ENCODE measurements around the gene CFAP74. TPM values are rescaled to one million over a fixed set of nuclear protein-coding genes. Genes with fewer than 3 reads are reported as not detected.

CFAP74 gene
- total RNA-seq, 4 donors from 2014 or later = 0.35 to 1.1 (median 0.83) TPM; not detected in 1

DNA sequence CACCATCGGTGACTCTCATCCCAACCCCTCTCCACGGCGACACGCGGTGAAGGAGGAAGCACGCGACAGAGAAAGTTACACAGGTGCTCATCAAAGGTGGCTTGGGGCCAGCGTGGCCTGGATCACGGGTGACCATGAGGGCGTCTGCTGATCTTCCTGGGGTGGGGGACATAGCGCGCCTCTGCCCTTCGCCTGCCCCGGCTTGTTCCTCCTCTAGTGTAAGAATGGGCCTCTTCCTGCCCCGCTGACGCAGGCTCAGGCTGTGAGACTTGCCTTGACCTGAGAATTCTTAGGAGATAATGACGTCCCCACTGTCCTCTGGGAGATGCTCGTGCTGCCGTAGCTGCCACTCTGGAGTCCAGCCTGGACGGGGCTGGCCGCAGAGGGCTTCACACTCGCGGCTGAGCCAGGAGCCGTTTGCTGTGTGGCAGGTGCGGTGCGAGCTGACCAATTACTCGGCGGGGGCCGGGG is 45.5 kb downstream of the CFAP74 start:
- Histone ChIP-seq H3K4me3 (no peak overlapping the region), H3K27me3 (no peaks in the 10 kb centered on the region), H3K4me1 (peaks cover 0 to 7% (median 0%) of the 10 kb centered on the region in 4 donors), H3K9me3 (no peaks in the 10 kb centered on the region), H3K36me3 (no peaks in the 10 kb centered on the region), H3K27ac (no peak overlapping the region)
- DNase-seq = no peak
- TF ChIP-seq POLR2A (IDR thresholded peaks at IDR 0.05) = no peak
- no peak for TF ChIP-seq CTCF (IDR thresholded peaks at IDR 0.05)

GRCh38 chr1:1957533-1957961 is 46.0 kb downstream of the CFAP74 start:
- no peak for DNase-seq
- Histone ChIP-seq H3K27me3 (no peaks in the 10 kb centered on the region), H3K9me3 (no peaks in the 10 kb centered on the region), H3K36me3 (no peaks in the 10 kb centered on the region), H3K27ac (no peak overlapping the region), H3K4me3 (no peak overlapping the region), H3K4me1 (peaks cover 0 to 7% (median 0%) of the 10 kb centered on the region in 4 donors)
- TF ChIP-seq POLR2A (IDR thresholded peaks at IDR 0.05) (no peak), CTCF (IDR thresholded peaks at IDR 0.05) (no peak)

DNA sequence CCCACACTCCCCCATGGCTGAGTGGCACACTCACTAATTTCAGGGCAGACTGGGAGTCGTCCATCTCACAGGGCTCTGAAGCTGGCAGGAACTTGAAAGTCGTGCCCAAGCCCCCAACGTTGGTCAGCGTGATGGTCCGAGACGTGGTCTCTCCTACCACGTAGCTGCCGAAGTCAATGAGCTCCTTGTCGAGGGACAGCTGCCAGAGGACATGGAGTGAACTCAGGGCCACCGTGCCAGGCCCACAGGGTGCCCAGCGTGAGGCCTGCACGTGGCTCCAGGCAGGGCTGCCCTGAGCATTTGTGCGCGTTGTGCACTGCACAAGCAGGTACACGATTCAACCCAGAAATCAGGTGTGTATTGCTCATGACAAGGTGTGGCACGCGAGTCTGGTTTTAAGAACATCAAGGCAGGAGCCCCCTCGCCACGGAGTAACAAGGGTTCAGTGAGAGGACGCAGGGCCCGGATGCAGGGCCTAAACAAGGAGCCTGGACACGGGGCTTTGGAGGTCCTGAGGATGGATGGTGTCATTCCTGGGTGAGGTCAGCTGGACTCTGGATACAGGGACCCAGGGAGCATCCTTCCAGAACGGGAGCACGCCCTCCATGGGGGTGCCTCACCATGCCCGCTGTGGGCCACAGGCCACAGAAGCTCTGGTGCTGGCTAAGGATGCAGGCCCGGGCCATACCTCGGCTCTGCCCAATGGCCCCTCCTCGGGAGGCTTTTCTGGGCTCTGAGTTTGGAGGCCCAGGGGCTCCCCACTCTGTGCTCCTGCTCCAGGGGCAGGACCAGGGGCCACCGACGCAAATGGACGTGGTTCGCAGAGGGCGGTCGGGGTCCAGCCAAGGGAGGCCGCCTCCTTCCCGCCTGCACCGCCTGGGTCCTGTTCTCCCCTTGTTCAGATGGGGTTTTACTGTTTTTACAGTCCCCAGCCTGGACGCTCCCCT is 46.7 kb downstream of the CFAP74 start:
- no peak overlapping the region for H3K4me3 ChIP-seq
- no peaks in the 10 kb centered on the region for H3K9me3 ChIP-seq
- H3K27ac ChIP-seq = no peak overlapping the region
- H3K27me3 ChIP-seq = no peaks in the 10 kb centered on the region
- no peak for DNase-seq
- peaks cover 0 to 7% (median 0%) of the 10 kb centered on the region in 4 donors for H3K4me1 ChIP-seq
- H3K36me3 ChIP-seq = no peaks in the 10 kb centered on the region
- no peak for TF ChIP-seq POLR2A (IDR thresholded peaks at IDR 0.05)
- TF ChIP-seq CTCF (IDR thresholded peaks at IDR 0.05) = no peak

GRCh38 chr1:1956101-1956500 is 47.5 kb downstream of the CFAP74 start:
- H3K27ac ChIP-seq = no peak overlapping the region
- H3K27me3 ChIP-seq = no peaks in the 10 kb centered on the region

GRCh38 chr1:1955621-1956094 is 47.9 kb downstream of the CFAP74 start:
- H3K4me3 ChIP-seq = no peak overlapping the region
- DNase-seq = no peak
- H3K27me3 ChIP-seq = no peaks in the 10 kb centered on the region
- no peak overlapping the region for H3K27ac ChIP-seq
- no peaks in the 10 kb centered on the region for H3K36me3 ChIP-seq
- no peaks in the 10 kb centered on the region for H3K9me3 ChIP-seq
- TF ChIP-seq POLR2A (IDR thresholded peaks at IDR 0.05) (no peak), CTCF (IDR thresholded peaks at IDR 0.05) (no peak)
- peaks cover 0 to 7% (median 0%) of the 10 kb centered on the region in 4 donors for H3K4me1 ChIP-seq

More at GRCh38 chr1:1956101-1956500, 47.5 kb downstream of the CFAP74 start:
- Histone ChIP-seq H3K4me1 (peaks cover 0 to 7% (median 0%) of the 10 kb centered on the region in 4 donors), H3K4me3 (no peak overlapping the region), H3K9me3 (no peaks in the 10 kb centered on the region), H3K36me3 (no peaks in the 10 kb centered on the region)
- no peak for DNase-seq
- TF ChIP-seq CTCF (IDR thresholded peaks at IDR 0.05) = no peak

All from Peyer's patch (tissue), 4 donors.